Activated CD4-positive, alpha-beta T cell treated with anti-CD3 and anti-CD28 coated beads, Interleukin-2, amount 50 U/mL, for 1 hour (primary cell): ENCODE measurements around the gene VWDE.
"Not testable (repeated sequence)": the region's sequence is repeated elsewhere in the genome, so short reads cannot be mapped to it uniquely, and the experiment has no call there.

Experiments used
- DNase-seq: peaks from one replicate; pipeline ENCODE4 v3.0.0-alpha.2; 2020

VWDE gene

GRCh38 chr7:12401538-12402364, 1.9 kb downstream of the VWDE start:
- no peak for DNase-seq

GRCh38 chr7:12398186-12398585, 5.5 kb downstream of the VWDE start:
- no peak for DNase-seq

GRCh38 chr7:12397671-12398070, 6.0 kb downstream of the VWDE start:
- DNase-seq: no peak

GRCh38 chr7:12396670-12397069, 7.0 kb downstream of the VWDE start:
- DNase-seq: not testable (repeated sequence)

GRCh38 chr7:12391922-12392615, 11.6 kb downstream of the VWDE start:
- no peak for DNase-seq

- peak; percentile 26 for DNase-seq
Observed at GRCh38 chr7:12389089-12389700, 14.5 kb downstream of the VWDE start.

- DNase-seq: no peak
Observed at GRCh38 chr7:12386313-12386740, 17.3 kb downstream of the VWDE start.

GRCh38 chr7:12385364-12385786, 18.3 kb downstream of the VWDE start:
- no peak for DNase-seq

- no peak for DNase-seq
Observed at GRCh38 chr7:12383377-12383776, 20.3 kb downstream of the VWDE start.

GRCh38 chr7:12378389-12378788, 25.3 kb downstream of the VWDE start:
- DNase-seq: no peak

GRCh38 chr7:12377406-12377805, 26.3 kb downstream of the VWDE start:
- no peak for DNase-seq

- no peak for DNase-seq
Observed at GRCh38 chr7:12373580-12374263, 29.9 kb downstream of the VWDE start.

GRCh38 chr7:12370249-12370648, 33.4 kb downstream of the VWDE start:
- no peak for DNase-seq

GRCh38 chr7:12369756-12370155, 33.9 kb downstream of the VWDE start:
- no peak for DNase-seq

- DNase-seq: no peak
Observed at GRCh38 chr7:12369072-12369471, 34.6 kb downstream of the VWDE start.

- no peak for DNase-seq
Observed at GRCh38 chr7:12360948-12361347, 42.7 kb downstream of the VWDE start.

GRCh38 chr7:12358694-12359093, 45.0 kb downstream of the VWDE start:
- no peak for DNase-seq

GRCh38 chr7:12357508-12357907, 46.2 kb downstream of the VWDE start:
- DNase-seq: no peak

GRCh38 chr7:12351843-12352242, 51.8 kb downstream of the VWDE start:
- no peak for DNase-seq

GRCh38 chr7:12350971-12351370, 52.7 kb downstream of the VWDE start:
- no peak for DNase-seq

- no peak for DNase-seq
Observed at GRCh38 chr7:12337095-12337494, 66.6 kb downstream of the VWDE start.

GRCh38 chr7:12328888-12329770, 74.5 kb downstream of the VWDE start:
- no peak for DNase-seq
